Measurements from ENCODE around the gene ABHD14A. TPM values are rescaled to one million over a fixed set of nuclear protein-coding genes. Genes with fewer than 3 reads are reported as not detected.

ABHD14A gene
- polyA plus RNA-seq, 1 of the 3 experiments (the other 2 are of a cell fraction): 31.5 TPM

DNA sequence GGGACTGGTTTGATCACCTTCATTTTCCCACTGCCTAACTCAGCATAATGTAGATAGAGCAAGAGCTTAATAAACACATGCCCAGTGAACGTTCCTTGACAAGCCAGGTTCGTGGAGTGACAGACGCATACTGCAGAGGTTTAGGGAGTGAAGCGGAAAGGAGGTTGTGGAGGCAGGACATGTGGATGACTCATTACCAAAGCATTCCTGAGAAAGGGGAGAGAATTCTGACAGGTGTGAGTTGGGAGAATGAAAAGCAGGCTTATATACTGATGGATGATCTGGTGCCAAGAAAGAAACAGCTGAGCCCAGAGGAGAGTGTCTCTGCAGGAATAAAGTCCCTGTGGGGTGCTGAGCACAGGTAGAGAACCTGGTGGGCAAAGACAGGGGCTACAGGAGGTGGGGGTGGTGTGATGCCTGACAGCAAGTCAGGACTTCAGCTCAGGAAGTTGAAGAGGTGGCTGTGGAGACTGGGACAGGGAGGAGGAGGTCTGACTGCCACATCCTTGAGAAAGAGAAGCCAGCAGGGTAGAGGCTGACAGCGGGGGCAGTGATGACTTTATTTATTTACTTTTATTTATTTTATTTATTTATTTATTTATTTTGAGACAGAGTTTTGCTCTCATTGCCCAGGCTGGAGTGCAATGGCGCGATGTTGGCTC lies 23.2 kb downstream of the ABHD14A start:
- Histone ChIP-seq H3F3A (replicated peaks; ENCODE audit: insufficient read depth) (peaks cover 13% of the 10 kb centered on the region), H3K9me3 (no peaks in the 10 kb centered on the region), H2AFZ (ENCODE audit: low read depth) (no peak overlapping the region), H3K4me2 (no peak overlapping the region), H4K20me1 (ENCODE audit: insufficient read depth) (0 out of 2 replicates have a peak, but pooled peaks cover 4% of the 10 kb centered on the region), H3K9ac (no peak overlapping the region), H3K79me2 (ENCODE audit: insufficient read depth) (peaks cover 27% of the 10 kb centered on the region), H3K4me1 (ENCODE audit: control insufficient read depth in 1 of 2, insufficient read depth in 2 of 2, low read depth in 1 of 2, low read length in 1 of 2) (peaks cover 9 to 28% of the 10 kb centered on the region in 2 experiments; a peak in 3 of 4 replicates), H3K36me3 (replicated peaks in 1 of 2; ENCODE audit: control insufficient read depth in 1 of 2, insufficient read depth in 2 of 2, low read length in 1 of 2) (peaks cover 13 to 17% of the 10 kb centered on the region in 2 experiments), H3K4me3 (ENCODE audit: low read depth in 2 of 2, low read length in 1 of 2) (no peak overlapping the region), H3K27ac (ENCODE audit: low read depth in 2 of 2, low read length in 1 of 2) (no peak overlapping the region), H3K9me2 (no peaks in the 10 kb centered on the region), H3K27me3 (ENCODE audit: insufficient read depth) (no peaks in the 10 kb centered on the region)
- CTCF ChIA-PET: interaction anchor here (0.6 to 1.9 kb wide), 6 partner anchors 52 to 449 kb away, joined by 3 to 10 read pairs (median 5); no protein-coding TSS in a partner anchor
- no peak for TF ChIP-seq CHD2 (IDR thresholded peaks at IDR 0.05; ENCODE audit: low read length, partially characterized antibody)
- TF ChIP-seq GABPA (IDR thresholded peaks at IDR 0.05; ENCODE audit: low read depth): no peak
- no peak for TF ChIP-seq GATA2 (CRISPR knock-in tag; IDR thresholded peaks at IDR 0.05)
- no peak for TF ChIP-seq RFX5 (IDR thresholded peaks at IDR 0.05; ENCODE audit: low read length)
- TF ChIP-seq, protein P1, sequence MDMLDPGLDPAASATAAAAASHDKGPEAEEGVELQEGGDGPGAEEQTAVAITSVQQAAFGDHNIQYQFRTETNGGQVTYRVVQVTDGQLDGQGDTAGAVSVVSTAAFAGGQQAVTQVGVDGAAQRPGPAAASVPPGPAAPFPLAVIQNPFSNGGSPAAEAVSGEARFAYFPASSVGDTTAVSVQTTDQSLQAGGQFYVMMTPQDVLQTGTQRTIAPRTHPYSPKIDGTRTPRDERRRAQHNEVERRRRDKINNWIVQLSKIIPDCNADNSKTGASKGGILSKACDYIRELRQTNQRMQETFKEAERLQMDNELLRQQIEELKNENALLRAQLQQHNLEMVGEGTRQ (IDR thresholded peaks at IDR 0.05; ENCODE audit: borderline replicate concordance, low read depth, low read length): no peak
- no peak for TF ChIP-seq TAF1 (IDR thresholded peaks at IDR 0.05; ENCODE audit: borderline replicate concordance, low read depth, low read length)
- TF ChIP-seq SMC3 (IDR thresholded peaks at IDR 0.05; ENCODE audit: low read depth, low read length): no peak
- TF ChIP-seq MXI1 (IDR thresholded peaks at IDR 0.05; ENCODE audit: low read depth, low read length): no peak
- TF ChIP-seq TCF12 (IDR thresholded peaks at IDR 0.05): no peak
- TF ChIP-seq TEAD4 (IDR thresholded peaks at IDR 0.05; ENCODE audit: borderline replicate concordance, insufficient read depth): no peak
- TF ChIP-seq FOXJ3 (CRISPR knock-in tag; IDR thresholded peaks at IDR 0.05): no peak
- TF ChIP-seq EP300 (IDR thresholded peaks at IDR 0.05; ENCODE audit: borderline replicate concordance in 1 of 2, low read depth in 1 of 2, low read length in 1 of 2): no peak
- TF ChIP-seq ELF1 (IDR thresholded peaks at IDR 0.05): no peak
- TF ChIP-seq, protein P2, sequence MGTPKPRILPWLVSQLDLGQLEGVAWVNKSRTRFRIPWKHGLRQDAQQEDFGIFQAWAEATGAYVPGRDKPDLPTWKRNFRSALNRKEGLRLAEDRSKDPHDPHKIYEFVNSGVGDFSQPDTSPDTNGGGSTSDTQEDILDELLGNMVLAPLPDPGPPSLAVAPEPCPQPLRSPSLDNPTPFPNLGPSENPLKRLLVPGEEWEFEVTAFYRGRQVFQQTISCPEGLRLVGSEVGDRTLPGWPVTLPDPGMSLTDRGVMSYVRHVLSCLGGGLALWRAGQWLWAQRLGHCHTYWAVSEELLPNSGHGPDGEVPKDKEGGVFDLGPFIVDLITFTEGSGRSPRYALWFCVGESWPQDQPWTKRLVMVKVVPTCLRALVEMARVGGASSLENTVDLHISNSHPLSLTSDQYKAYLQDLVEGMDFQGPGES (IDR thresholded peaks at IDR 0.05; ENCODE audit: low read depth, low read length): no peak
- no peak for TF ChIP-seq MEF2A (IDR thresholded peaks at IDR 0.05; ENCODE audit: borderline replicate concordance, low read depth)
- no peak for TF ChIP-seq RXRA (IDR thresholded peaks at IDR 0.05; ENCODE audit: borderline replicate concordance, low read depth)
- TF ChIP-seq RCOR1 (IDR thresholded peaks at IDR 0.05; ENCODE audit: low read length): no peak
- TF ChIP-seq SIN3A (IDR thresholded peaks at IDR 0.05; ENCODE audit: borderline replicate concordance, low read depth, low read length): no peak
- 60% methylated on average over 7 of the region's 7 CpGs for WGBS (ENCODE audit: low lambda C conversion rate)
- DNase-seq: no peak
- POLR2A ChIA-PET: no interaction called here

Measured in SK-N-SH (cell line).